Breast epithelium (tissue), 4 donors: ENCODE measurements around the gene PROP1. TPM values are rescaled to one million over a fixed set of nuclear protein-coding genes. Genes with fewer than 3 reads are reported as not detected.

Source experiments
- DNase-seq, 2 donors: peaks; one replicate each; pipeline ENCODE4 v3.0.0-alpha.2; 2019; ENCODE audit warnings: low spot score in 2 of 2
- H3K27ac ChIP-seq, 2 donors: fragments of 200-600 bp; sonication (generic) in 1 of 2; one replicate each; pipeline ENCODE4 v1.5.1; 2016 to 2019; ENCODE audit warnings: mild to moderate bottlenecking in 1 of 2
- H3K27me3 ChIP-seq, 2 donors: fragments of 200-600 bp; sonication (generic) in 1 of 2; one replicate each; pipeline versions ENCODE4 v1.5.1 to v1.6.0; 2017 to 2019; ENCODE audit warnings: control low read depth in 1 of 2, mild to moderate bottlenecking in 1 of 2
- H3K36me3 ChIP-seq: fragments of 200-600 bp; one replicate; pipeline ENCODE4 v1.5.1; 2019
- H3K4me1 ChIP-seq, 2 donors: fragments of 200-600 bp; sonication (generic); one replicate each; pipeline ENCODE4 v1.5.1; 2016 to 2019; ENCODE audit warnings: control low read depth in 1 of 2
- H3K4me3 ChIP-seq, 3 donors: fragments of 200-600 bp; sonication (generic); 1 replicate in 2 of 3; 2 replicates in 1 of 3; pipeline ENCODE4 v1.5.1; 2016 to 2019; ENCODE audit warnings: mild to moderate bottlenecking in 3 of 3, moderate library complexity in 2 of 3
- H3K9me3 ChIP-seq, 2 donors: fragments of 200-600 bp; sonication (generic) in 1 of 2; one replicate each; pipeline ENCODE4 v1.5.1; 2016 to 2019; ENCODE audit warnings: control low read depth in 1 of 2
- CTCF ChIP-seq, 3 donors: fragments of 450-650 bp; IDR thresholded peaks; one replicate each; pipeline ENCODE4 v1.5.1; 2016 to 2017; ENCODE audit warnings: antibody characterized with exemption in 3 of 3, mild to moderate bottlenecking in 3 of 3, moderate library complexity in 3 of 3
- POLR2A ChIP-seq: fragments of 450-650 bp; IDR thresholded peaks from one replicate; pipeline ENCODE4 v1.6.1; 2016; ENCODE audit warnings: antibody characterized with exemption, mild to moderate bottlenecking, moderate library complexity
- POLR2AphosphoS5 ChIP-seq, 3 donors: sonication (generic); formaldehyde crosslinking; IDR thresholded peaks; one replicate each; pipeline ENCODE4 v1.6.1; 2017; ENCODE audit warnings: antibody characterized with exemption in 3 of 3
- intact Hi-C: fragments of 100-400 bp; cut with DNase I; formaldehyde crosslinking; loops from one replicate; pipeline ENCODE4 v1.15.1; 2023; ENCODE audit warnings: low total_unique reads
- total RNA-seq, 3 donors: library from RNA; depleted of rRNA; stranded (reverse); fragments of >200 nt; gene quantifications; one replicate each; pipeline ENCODE4 v1.1.0, GENCODE V29; 2016

Gene PROP1
- total RNA-seq, 3 donors from 2014 or later, result not detected

GRCh38 chr5:177967221-177967887 is 28.7 kb downstream of the PROP1 start:
- Histone ChIP-seq H3K27me3 (peaks cover 0 to 6% of the 10 kb centered on the region in 2 donors), H3K27ac (no peak overlapping the region), H3K9me3 (no peaks in the 10 kb centered on the region), H3K36me3 (no peaks in the 10 kb centered on the region), H3K4me1 (no peaks in the 10 kb centered on the region), H3K4me3 (no peak overlapping the region)
- TF ChIP-seq CTCF (IDR thresholded peaks at IDR 0.05), result no peak
- TF ChIP-seq POLR2A, result no peak
- no peak for DNase-seq
- intact Hi-C loops, result no loop called here

GRCh38 chr5:177966839-177967166 is 29.2 kb downstream of the PROP1 start:
- H3K4me1 ChIP-seq, result no peaks in the 10 kb centered on the region
- TF ChIP-seq POLR2AphosphoS5 (IDR thresholded peaks at IDR 0.05) (no peak), CTCF (IDR thresholded peaks at IDR 0.05) (no peak), POLR2A (no peak)
- no peak overlapping the region for H3K27ac ChIP-seq
- no peak overlapping the region for H3K4me3 ChIP-seq
- H3K27me3 ChIP-seq, result peaks cover 0 to 6% of the 10 kb centered on the region in 2 donors
- DNase-seq, result no peak
- H3K36me3 ChIP-seq, result no peaks in the 10 kb centered on the region
- intact Hi-C loops, result no loop called here
- no peaks in the 10 kb centered on the region for H3K9me3 ChIP-seq

- H3K4me3 ChIP-seq, result no peak overlapping the region
- TF ChIP-seq POLR2AphosphoS5 (IDR thresholded peaks at IDR 0.05), result no peak
- TF ChIP-seq POLR2A, result no peak
- H3K36me3 ChIP-seq, result no peaks in the 10 kb centered on the region
- no peaks in the 10 kb centered on the region for H3K9me3 ChIP-seq
- no peak overlapping the region for H3K27ac ChIP-seq
- H3K27me3 ChIP-seq, result peaks cover 0 to 5% of the 10 kb centered on the region in 2 donors
- no peak for DNase-seq
- no peaks in the 10 kb centered on the region for H3K4me1 ChIP-seq
- intact Hi-C loops, result no loop called here
Observed at GRCh38 chr5:177966009-177966838, 29.8 kb downstream of the PROP1 start.

GRCh38 chr5:177964471-177964870 is 31.6 kb downstream of the PROP1 start:
- H3K36me3 ChIP-seq, result no peaks in the 10 kb centered on the region
- H3K9me3 ChIP-seq, result no peaks in the 10 kb centered on the region
- H3K4me3 ChIP-seq, result no peak overlapping the region
- H3K27ac ChIP-seq, result no peak overlapping the region
- H3K27me3 ChIP-seq, result no peaks in the 10 kb centered on the region
- TF ChIP-seq CTCF (IDR thresholded peaks at IDR 0.05) (no peak), POLR2AphosphoS5 (IDR thresholded peaks at IDR 0.05) (no peak), POLR2A (no peak)
- no peaks in the 10 kb centered on the region for H3K4me1 ChIP-seq
- DNase-seq, result no peak
- intact Hi-C loops, result no loop called here

- intact Hi-C loops, result no loop called here
- H3K4me3 ChIP-seq, result no peak overlapping the region
- H3K27ac ChIP-seq, result no peak overlapping the region
- H3K36me3 ChIP-seq, result no peaks in the 10 kb centered on the region
- H3K27me3 ChIP-seq, result no peaks in the 10 kb centered on the region
- no peaks in the 10 kb centered on the region for H3K4me1 ChIP-seq
- DNase-seq, result no peak
- no peaks in the 10 kb centered on the region for H3K9me3 ChIP-seq
- TF ChIP-seq POLR2AphosphoS5 (IDR thresholded peaks at IDR 0.05), result no peak
- TF ChIP-seq CTCF (IDR thresholded peaks at IDR 0.05), result no peak
- TF ChIP-seq POLR2A, result no peak
Observed at GRCh38 chr5:177963966-177964365, 32.1 kb downstream of the PROP1 start.
